SK-N-MC (cell line): ENCODE measurements around the gene GBE1.

ENCODE experiments used
- EZH2 ChIP-seq: fragments of 200-600 bp; sonication (generic); IDR thresholded peaks from one replicate; pipeline ENCODE4 v1.6.1; 2017; ENCODE audit warnings: antibody characterized with exemption
- FOXP2 ChIP-seq: optimal IDR thresholded peaks from 2 replicates; pipeline ENCODE3; 2011; ENCODE audit warnings: mild to moderate bottlenecking, moderate library complexity; ENCODE audit not compliant: insufficient read depth; ENCODE audit errors: extremely low read length, control extremely low read depth
- POLR2AphosphoS5 ChIP-seq: IDR thresholded peaks from 2 replicates; pipeline ENCODE4 v1.6.1; 2012; ENCODE audit warnings: mild to moderate bottlenecking, low read depth, low read length, borderline replicate concordance

DNA sequence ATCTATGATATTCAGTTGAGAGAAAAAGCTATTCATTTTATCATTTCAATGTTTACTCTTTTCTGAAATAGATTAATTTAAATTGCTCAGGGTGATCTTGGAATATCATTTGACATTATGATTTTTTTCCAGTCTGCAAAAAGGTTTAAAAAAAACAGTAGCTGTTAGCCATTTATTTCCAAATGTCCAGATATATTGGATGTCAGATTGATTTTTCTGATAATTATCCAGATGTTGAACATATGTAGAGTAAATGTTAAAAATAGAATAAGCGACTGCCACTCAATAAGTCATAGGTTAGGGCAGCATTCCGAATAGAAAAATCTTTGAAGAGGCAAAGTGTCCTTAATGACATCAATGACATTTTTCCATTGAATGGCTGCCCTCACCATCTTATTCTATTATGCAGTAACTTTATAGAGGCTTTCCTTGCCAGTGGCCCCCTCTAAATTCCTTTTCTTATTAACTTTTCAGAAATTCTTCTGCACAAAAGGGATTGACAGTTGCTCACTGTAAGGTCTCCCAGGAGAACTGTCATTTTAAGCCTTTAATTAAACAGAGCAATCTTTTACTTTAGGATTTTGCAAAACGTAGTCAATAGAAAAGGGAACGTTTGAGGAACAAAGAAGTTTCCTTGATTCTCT is 316.5 kb downstream of the GBE1 start:
- TF ChIP-seq POLR2AphosphoS5 (no peak), FOXP2 (no peak), EZH2 (no peak)
